Activated naive CD8-positive, alpha-beta T cell treated with anti-CD3 and anti-CD28 coated beads, Interleukin-2, amount 50 U/mL, for 24 hours (primary cell): Measurements from ENCODE around the gene PRRC1.
A peak's percentile ranks its signal among the peaks of the same experiment; 100 is the strongest.
"Not testable (repeated sequence)": the region's sequence is repeated elsewhere in the genome, so short reads cannot be mapped to it uniquely, and the experiment has no call there.

ENCODE experiments used
- ATAC-seq: fragments of 150-1000 bp; cut with Tn5 transposase; one replicate; pipeline ENCODE4 v1.10.0; 2021
- DNase-seq: peaks from one replicate; pipeline ENCODE4 v3.0.0; 2021
- H3K27ac Mint-ChIP-seq: one replicate; pipeline ENCODE4 v1.8.0; 2021; ENCODE audit warnings: mild to moderate bottlenecking, mixed read lengths
- H3K27me3 Mint-ChIP-seq: one replicate; pipeline ENCODE4 v1.8.0; 2021; ENCODE audit warnings: mixed read lengths
- H3K36me3 Mint-ChIP-seq: one replicate; pipeline ENCODE4 v1.8.0; 2021; ENCODE audit warnings: low read depth, mixed read lengths
- H3K4me1 Mint-ChIP-seq: one replicate; pipeline ENCODE4 v1.8.0; 2021; ENCODE audit warnings: mixed read lengths
- H3K4me3 Mint-ChIP-seq: one replicate; pipeline ENCODE4 v1.8.0; 2021; ENCODE audit warnings: mild to moderate bottlenecking, moderate library complexity, mixed read lengths
- H3K9me3 Mint-ChIP-seq: one replicate; pipeline ENCODE4 v1.8.0; 2021; ENCODE audit warnings: mixed read lengths

The PRRC1 gene

GRCh38 chr5:127562252-127562651, 44.8 kb downstream of the PRRC1 start:
- H3K9me3 Mint-ChIP-seq = no peaks in the 10 kb centered on the region
- H3K4me3 Mint-ChIP-seq = no peak overlapping the region
- peaks cover 4% of the 10 kb centered on the region for H3K36me3 Mint-ChIP-seq
- H3K27ac Mint-ChIP-seq = no peak overlapping the region
- no peaks in the 10 kb centered on the region for H3K4me1 Mint-ChIP-seq
- DNase-seq (no peak), ATAC-seq (no peak)
- H3K27me3 Mint-ChIP-seq = peaks cover 5% of the 10 kb centered on the region

- Mint-ChIP-seq H3K27ac (no peak overlapping the region), H3K27me3 (peaks cover 7% of the 10 kb centered on the region), H3K9me3 (no peaks in the 10 kb centered on the region), H3K4me3 (no peak overlapping the region), H3K4me1 (no peaks in the 10 kb centered on the region), H3K36me3 (peaks cover 4% of the 10 kb centered on the region)
- DNase-seq (no peak), ATAC-seq (no peak)
These were observed 45.7 kb downstream of the PRRC1 start for GRCh38 chr5:127563136-127563535.

GRCh38 chr5:127564002-127564769, 46.7 kb downstream of the PRRC1 start:
- Mint-ChIP-seq H3K27ac (no peak overlapping the region), H3K9me3 (no peaks in the 10 kb centered on the region), H3K4me1 (no peaks in the 10 kb centered on the region), H3K36me3 (peaks cover under 1% of the 10 kb centered on the region), H3K27me3 (peaks cover 7% of the 10 kb centered on the region), H3K4me3 (no peak overlapping the region)
- ATAC-seq (peak; percentile 88), DNase-seq (peak; percentile 44)

GRCh38 chr5:127565586-127566270, 48.3 kb downstream of the PRRC1 start:
- H3K4me1 Mint-ChIP-seq = no peaks in the 10 kb centered on the region
- DNase-seq (no peak), ATAC-seq (no peak)
- H3K4me3 Mint-ChIP-seq = no peak overlapping the region
- H3K36me3 Mint-ChIP-seq = no peaks in the 10 kb centered on the region
- no peaks in the 10 kb centered on the region for H3K9me3 Mint-ChIP-seq
- H3K27me3 Mint-ChIP-seq = peaks cover 10% of the 10 kb centered on the region
- no peak overlapping the region for H3K27ac Mint-ChIP-seq

- no peaks in the 10 kb centered on the region for H3K36me3 Mint-ChIP-seq
These were observed 49.8 kb downstream of the PRRC1 start for GRCh38 chr5:127567026-127567768.

GRCh38 chr5:127568166-127568565, 50.7 kb downstream of the PRRC1 start:
- Mint-ChIP-seq H3K27me3 (peaks cover 12% of the 10 kb centered on the region), H3K27ac (no peak overlapping the region), H3K9me3 (no peaks in the 10 kb centered on the region), H3K36me3 (no peaks in the 10 kb centered on the region), H3K4me3 (no peak overlapping the region), H3K4me1 (no peaks in the 10 kb centered on the region)
- ATAC-seq = no peak
- no peak for DNase-seq

More at GRCh38 chr5:127567026-127567768, 49.8 kb downstream of the PRRC1 start:
- Mint-ChIP-seq H3K27me3 (peaks cover 12% of the 10 kb centered on the region), H3K4me1 (no peaks in the 10 kb centered on the region), H3K4me3 (no peak overlapping the region), H3K27ac (no peak overlapping the region), H3K9me3 (no peaks in the 10 kb centered on the region)
- ATAC-seq (no peak), DNase-seq (no peak)

- H3K27ac Mint-ChIP-seq, H3K9me3 Mint-ChIP-seq, DNase-seq, ATAC-seq, H3K4me3 Mint-ChIP-seq, H3K36me3 Mint-ChIP-seq, H3K4me1 Mint-ChIP-seq: not testable (repeated sequence)
- peaks cover 12% of the 10 kb centered on the region for H3K27me3 Mint-ChIP-seq
These were observed 52.0 kb downstream of the PRRC1 start for GRCh38 chr5:127569471-127569870.

GRCh38 chr5:127571314-127572131, 54.1 kb downstream of the PRRC1 start:
- H3K4me1 Mint-ChIP-seq = no peaks in the 10 kb centered on the region
- ATAC-seq (no peak), DNase-seq (no peak)
- no peak overlapping the region for H3K4me3 Mint-ChIP-seq
- peaks cover 9% of the 10 kb centered on the region for H3K27me3 Mint-ChIP-seq
- H3K27ac Mint-ChIP-seq = no peak overlapping the region
- H3K9me3 Mint-ChIP-seq = peaks cover 12% of the 10 kb centered on the region
- H3K36me3 Mint-ChIP-seq = no peaks in the 10 kb centered on the region

GRCh38 chr5:127572930-127573329, 55.5 kb downstream of the PRRC1 start:
- H3K27me3 Mint-ChIP-seq = peaks cover 5% of the 10 kb centered on the region
- no peak overlapping the region for H3K4me3 Mint-ChIP-seq
- peaks cover 12% of the 10 kb centered on the region for H3K9me3 Mint-ChIP-seq
- ATAC-seq (no peak), DNase-seq (no peak)
- no peak overlapping the region for H3K27ac Mint-ChIP-seq
- H3K36me3 Mint-ChIP-seq = no peaks in the 10 kb centered on the region
- no peaks in the 10 kb centered on the region for H3K4me1 Mint-ChIP-seq

GRCh38 chr5:127574852-127575679, 57.6 kb downstream of the PRRC1 start:
- Mint-ChIP-seq H3K27me3 (peaks cover 6% of the 10 kb centered on the region), H3K27ac (no peak overlapping the region), H3K36me3 (no peaks in the 10 kb centered on the region), H3K9me3 (peaks cover 12% of the 10 kb centered on the region), H3K4me3 (no peak overlapping the region), H3K4me1 (no peaks in the 10 kb centered on the region)
- ATAC-seq = no peak
- DNase-seq = no peak

- Mint-ChIP-seq H3K27me3 (peaks cover 12% of the 10 kb centered on the region), H3K9me3 (peaks cover 12% of the 10 kb centered on the region), H3K4me1 (no peaks in the 10 kb centered on the region), H3K36me3 (no peaks in the 10 kb centered on the region), H3K27ac (no peak overlapping the region), H3K4me3 (no peak overlapping the region)
- ATAC-seq (no peak), DNase-seq (no peak)
These were observed 60.0 kb downstream of the PRRC1 start for GRCh38 chr5:127577458-127577857.

GRCh38 chr5:127580731-127581130, 63.3 kb downstream of the PRRC1 start:
- ATAC-seq (no peak), DNase-seq (no peak)
- Mint-ChIP-seq H3K27ac (no peak overlapping the region), H3K4me3 (no peak overlapping the region), H3K27me3 (peaks cover 12% of the 10 kb centered on the region), H3K9me3 (no peaks in the 10 kb centered on the region), H3K4me1 (no peaks in the 10 kb centered on the region), H3K36me3 (no peaks in the 10 kb centered on the region)

- Mint-ChIP-seq H3K36me3 (no peaks in the 10 kb centered on the region), H3K9me3 (no peaks in the 10 kb centered on the region), H3K4me1 (no peaks in the 10 kb centered on the region), H3K27me3 (peaks cover 12% of the 10 kb centered on the region), H3K27ac (no peak overlapping the region), H3K4me3 (no peak overlapping the region)
- ATAC-seq (no peak), DNase-seq (no peak)
These were observed 64.0 kb downstream of the PRRC1 start for GRCh38 chr5:127581450-127581849.
